Measurements from ENCODE around the gene DDX46.

- no peak for TF ChIP-seq CTCF (IDR thresholded peaks at IDR 0.05)
- no peak for TF ChIP-seq POLR2A (IDR thresholded peaks at IDR 0.05)
Measured at GRCh38 chr5:134833340-134834032, 74.9 kb downstream of the DDX46 start.

Data from testis (tissue), 2 donors.